Omental fat pad (tissue), 4 donors: ENCODE data around the gene PLEKHG7. TPM values are rescaled to one million over a fixed set of nuclear protein-coding genes. Genes with fewer than 3 reads are reported as not detected.
A peak's percentile ranks its signal among the peaks of the same experiment; 100 is the strongest.
"Not testable (repeated sequence)": the region's sequence is repeated elsewhere in the genome, so short reads cannot be mapped to it uniquely, and the experiment has no call there.

Source experiments
- ATAC-seq: fragments of 150-250 bp; one replicate; pipeline ENCODE4 v1.9.1; 2016; ENCODE audit warnings: mild to moderate bottlenecking, moderate library complexity; ENCODE audit not compliant: low FRiP score
- DNase-seq: peaks from one replicate; pipeline ENCODE4 v3.0.0-alpha.2; 2019; ENCODE audit warnings: low spot score
- CTCF ChIP-seq, 3 donors: fragments of 450-650 bp; IDR thresholded peaks; one replicate each; pipeline ENCODE4 v1.5.1; 2016 to 2017; ENCODE audit warnings: antibody characterized with exemption in 3 of 3, mild to moderate bottlenecking in 3 of 3, moderate library complexity in 2 of 3
- total RNA-seq, 4 donors: library from RNA; depleted of rRNA; stranded (reverse); fragments of >200 nt; gene quantifications; one replicate each; pipeline ENCODE4 v1.1.0, GENCODE V29; 2016

PLEKHG7 gene, protein sequence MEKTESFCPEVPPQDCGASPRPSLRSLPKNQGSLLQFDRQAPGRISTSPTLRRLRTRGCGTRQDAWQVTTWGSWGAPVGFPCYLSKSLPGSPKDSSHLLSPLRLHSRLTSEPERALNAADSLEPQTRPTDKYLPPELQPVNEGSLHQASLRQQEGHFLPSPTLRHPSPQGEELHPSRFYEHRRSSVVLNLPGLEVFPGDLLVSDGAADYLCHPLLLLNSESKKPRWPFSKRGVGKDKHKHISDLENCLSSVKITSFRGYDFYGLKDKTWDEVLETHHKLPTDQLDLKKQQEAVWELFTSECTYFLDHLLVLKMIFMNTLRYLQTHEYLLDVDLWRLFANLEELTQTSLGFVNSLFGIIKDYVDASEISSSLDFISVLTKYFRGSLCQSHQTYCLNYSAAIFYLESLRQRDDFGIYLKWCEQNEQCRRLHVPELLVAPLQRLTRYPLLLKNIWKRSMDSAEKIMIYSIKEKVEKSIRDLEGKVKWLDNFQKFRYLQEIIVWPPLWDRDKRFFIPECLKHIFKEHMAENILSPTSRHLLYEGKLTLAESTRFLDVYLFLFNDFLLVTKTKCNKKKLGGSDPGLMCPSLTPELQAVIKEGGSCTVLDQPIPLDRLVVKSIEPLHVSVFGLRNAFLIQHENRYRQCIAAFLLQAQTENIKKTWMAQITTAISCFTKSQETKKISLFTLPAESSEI
- total RNA-seq = under 1 TPM in 1 of 4 donors, not detected in 3; 0.12 TPM

- no peak for ATAC-seq
- no peak for TF ChIP-seq CTCF (IDR thresholded peaks at IDR 0.05)
- no peak for DNase-seq
These were observed at the start of gene PLEKHG7 for GRCh38 chr12:92702754-92703679. PLEKHG7 (plus strand) TSS chr12:92702989; CDS start chr12:92706632, 3,643 bp downstream.

DNA sequence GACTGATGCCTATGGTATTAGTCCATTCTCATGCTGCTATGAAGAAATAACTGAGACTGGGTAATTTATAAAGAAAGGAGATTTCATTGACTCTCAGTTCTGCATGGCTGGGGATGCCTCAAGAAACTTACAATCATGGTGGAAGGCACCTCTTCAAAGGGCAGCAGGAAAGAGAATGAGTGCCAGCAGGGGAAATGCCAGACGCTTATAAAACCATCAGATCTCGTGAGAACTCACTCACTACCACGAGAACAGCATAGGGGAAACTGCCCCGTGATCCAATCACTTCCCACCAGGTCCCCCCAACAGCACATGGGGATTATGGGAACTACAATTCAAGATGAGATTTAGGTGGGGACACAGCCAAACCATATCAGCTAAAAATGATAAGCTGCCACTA is 48.5 kb upstream of the PLEKHG7 start:
- ATAC-seq, DNase-seq: not testable (repeated sequence)

- ATAC-seq (peak; percentile 95), DNase-seq (no peak)
- TF ChIP-seq CTCF (IDR thresholded peaks at IDR 0.05) = no peak
These were observed 47.9 kb upstream of the PLEKHG7 start for GRCh38 chr12:92654929-92655328.

DNA sequence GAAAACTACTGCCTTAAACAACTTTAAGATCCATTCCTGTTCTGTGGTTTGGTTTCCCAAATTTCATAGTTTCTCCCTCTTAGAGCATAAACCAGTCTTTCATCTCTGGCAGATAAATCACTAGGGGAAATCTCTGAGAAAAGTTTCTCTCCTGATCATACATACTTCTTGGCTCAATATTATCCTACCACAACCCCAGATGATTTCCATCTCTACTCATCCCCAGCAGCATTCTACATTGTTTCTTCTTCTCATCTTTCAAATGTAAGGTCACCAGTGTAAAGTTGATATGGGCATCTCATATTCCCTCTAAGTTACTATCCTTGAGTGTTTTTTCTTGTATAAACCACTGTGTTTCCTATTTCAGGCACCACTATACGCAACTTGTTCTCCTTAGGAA is 45.9 kb upstream of the PLEKHG7 start:
- no peak for ATAC-seq
- DNase-seq = no peak
- no peak for TF ChIP-seq CTCF (IDR thresholded peaks at IDR 0.05)

DNA sequence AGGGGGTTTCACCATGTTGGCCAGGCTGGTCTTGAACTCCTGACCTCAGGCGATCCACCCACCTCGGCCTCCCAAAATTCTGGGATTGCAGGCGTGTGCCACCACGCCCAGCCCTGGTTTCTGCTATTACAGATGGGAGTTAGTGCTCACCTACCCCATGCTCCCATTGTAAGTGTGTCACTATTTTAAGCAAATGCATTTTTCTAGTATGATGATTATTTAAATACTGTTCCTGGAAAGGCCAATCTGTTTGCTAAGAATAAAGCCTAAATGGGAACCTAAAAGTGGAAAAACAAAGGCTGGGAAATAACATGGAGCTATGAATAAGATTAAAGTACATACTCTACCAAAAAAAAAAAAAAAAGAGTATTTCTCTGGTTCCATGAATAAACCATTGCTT is 45.0 kb upstream of the PLEKHG7 start:
- no peak for TF ChIP-seq CTCF (IDR thresholded peaks at IDR 0.05)
- DNase-seq = no peak
- ATAC-seq = no peak

DNA sequence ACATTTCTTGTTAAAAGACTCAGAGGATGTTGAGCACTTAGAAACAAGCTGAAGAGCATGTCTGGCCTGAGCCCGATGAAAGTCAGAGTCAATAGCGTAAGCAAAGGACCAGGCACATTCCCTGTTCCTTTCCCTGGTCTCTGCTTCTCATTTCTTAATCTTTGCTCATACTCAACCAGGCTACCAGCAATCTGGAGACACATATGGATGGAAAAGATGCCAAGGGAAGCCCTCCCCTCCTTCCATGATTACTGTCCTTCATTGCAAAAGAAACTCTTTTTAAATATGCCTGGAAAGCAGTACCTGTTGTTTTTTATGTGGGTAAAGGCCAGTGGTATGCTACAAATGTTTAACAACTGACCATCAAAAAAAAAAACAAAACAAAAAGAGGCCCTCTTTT is 44.2 kb upstream of the PLEKHG7 start:
- ATAC-seq (no peak), DNase-seq (no peak)
- TF ChIP-seq CTCF (IDR thresholded peaks at IDR 0.05) = no peak

GRCh38 chr12:92661269-92661668 is 41.5 kb upstream of the PLEKHG7 start:
- ATAC-seq = no peak
- DNase-seq = no peak
- TF ChIP-seq CTCF (IDR thresholded peaks at IDR 0.05) = no peak
